ENCODE measurements around the gene PRSS57. TPM values are rescaled to one million over a fixed set of nuclear protein-coding genes. Genes with fewer than 3 reads are reported as not detected.

Gene PRSS57
- total RNA-seq, 2 donors from 2014 or later = not detected

- H3K9me3 ChIP-seq = no peaks in the 10 kb centered on the region
- H3K36me3 ChIP-seq = no peaks in the 10 kb centered on the region
- H3K27ac ChIP-seq = peak overlapping the region; percentile 43 to 69
- ATAC-seq (ENCODE audit: insufficient number of reproducible peaks, low FRiP score, low read depth) (no peak), DNase-seq (ENCODE audit: low spot score) (no peak)
- peak overlapping the region; percentile 100 for H3K4me3 ChIP-seq
- peaks cover 28 to 73% of the 10 kb centered on the region in 2 donors for H3K4me1 ChIP-seq (ENCODE audit: control insufficient read depth in 1 of 2, low read depth in 2 of 2)
- H3K27me3 ChIP-seq (replicated peaks; ENCODE audit: insufficient read depth) = no peaks in the 10 kb centered on the region
- TF ChIP-seq CTCF (IDR thresholded peaks at IDR 0.05) = no peak
Observed at GRCh38 chr19:661427-662196, 33.6 kb downstream of the PRSS57 start.

GRCh38 chr19:660793-661426 is 34.3 kb downstream of the PRSS57 start:
- H3K36me3 ChIP-seq = no peaks in the 10 kb centered on the region
- peak overlapping the region; percentile 100 for H3K4me3 ChIP-seq
- ATAC-seq (ENCODE audit: insufficient number of reproducible peaks, low FRiP score, low read depth) (no peak), DNase-seq (ENCODE audit: low spot score) (no peak)
- H3K27me3 ChIP-seq (replicated peaks; ENCODE audit: insufficient read depth) = no peaks in the 10 kb centered on the region
- H3K4me1 ChIP-seq (ENCODE audit: control insufficient read depth in 1 of 2, low read depth in 2 of 2) = peaks cover 28 to 73% of the 10 kb centered on the region in 2 donors
- TF ChIP-seq CTCF (IDR thresholded peaks at IDR 0.05) = no peak
- no peaks in the 10 kb centered on the region for H3K9me3 ChIP-seq
- peak overlapping the region in 1 of 2 donors; percentile 12 for H3K27ac ChIP-seq

GRCh38 chr19:658916-659839 is 36.1 kb downstream of the PRSS57 start:
- no peak overlapping the region for H3K4me3 ChIP-seq
- H3K36me3 ChIP-seq = peaks cover under 1% of the 10 kb centered on the region
- no peak for TF ChIP-seq CTCF (IDR thresholded peaks at IDR 0.05)
- no peaks in the 10 kb centered on the region for H3K9me3 ChIP-seq
- no peak overlapping the region for H3K27ac ChIP-seq
- H3K4me1 ChIP-seq (ENCODE audit: control insufficient read depth in 1 of 2, low read depth in 2 of 2) = peaks cover 28 to 62% of the 10 kb centered on the region in 2 donors
- no peaks in the 10 kb centered on the region for H3K27me3 ChIP-seq (replicated peaks; ENCODE audit: insufficient read depth)
- ATAC-seq (ENCODE audit: insufficient number of reproducible peaks, low FRiP score, low read depth) = no peak
- DNase-seq (ENCODE audit: low spot score) = no peak

GRCh38 chr19:658059-658839 is 37.0 kb downstream of the PRSS57 start:
- TF ChIP-seq CTCF (IDR thresholded peaks at IDR 0.05) = no peak
- no peak overlapping the region for H3K4me3 ChIP-seq
- no peak for DNase-seq (ENCODE audit: low spot score)
- no peaks in the 10 kb centered on the region for H3K27me3 ChIP-seq (replicated peaks; ENCODE audit: insufficient read depth)
- peaks cover 8% of the 10 kb centered on the region for H3K36me3 ChIP-seq
- peaks cover 24 to 53% of the 10 kb centered on the region in 2 donors for H3K4me1 ChIP-seq (ENCODE audit: control insufficient read depth in 1 of 2, low read depth in 2 of 2)
- ATAC-seq (ENCODE audit: insufficient number of reproducible peaks, low FRiP score, low read depth) = no peak
- H3K9me3 ChIP-seq = no peaks in the 10 kb centered on the region
- H3K27ac ChIP-seq = no peak overlapping the region

All from thoracic aorta (tissue), 2 donors.